Fibroblast of skin of left biceps (primary cell): ENCODE data around the gene MPND.
"Not testable (repeated sequence)": the region's sequence is repeated elsewhere in the genome, so short reads cannot be mapped to it uniquely, and the experiment has no call there.

ENCODE experiments used
- DNase-seq, 2 experiments: peaks; one replicate each; pipeline ENCODE4 v3.0.0-alpha.2; 2013; ENCODE audit warnings: low read depth in 2 of 2

Gene MPND

GRCh38 chr19:4319067-4319718 lies 24.2 kb upstream of the MPND start:
- DNase-seq = no peak

- DNase-seq = no peak
Measured at GRCh38 chr19:4320419-4320818, 22.9 kb upstream of the MPND start.

GRCh38 chr19:4322942-4323665 lies 20.3 kb upstream of the MPND start:
- no peak for DNase-seq

GRCh38 chr19:4323692-4324091 lies 19.7 kb upstream of the MPND start:
- no peak for DNase-seq

- no peak for DNase-seq
Measured at GRCh38 chr19:4324228-4324627, 19.1 kb upstream of the MPND start.

GRCh38 chr19:4326215-4326836 lies 17.0 kb upstream of the MPND start:
- DNase-seq = no peak

- DNase-seq = no peak
Measured at GRCh38 chr19:4326837-4327251, 16.5 kb upstream of the MPND start.

- peak; percentile 7 to 9 for DNase-seq
Measured at GRCh38 chr19:4327252-4327876, 16.0 kb upstream of the MPND start.

- DNase-seq = no peak
Measured at GRCh38 chr19:4327877-4328242, 15.5 kb upstream of the MPND start.

GRCh38 chr19:4328243-4328990 lies 14.9 kb upstream of the MPND start:
- peak; percentile 90 to 91 for DNase-seq

GRCh38 chr19:4328991-4329681 lies 14.2 kb upstream of the MPND start:
- DNase-seq = not testable (repeated sequence)

GRCh38 chr19:4329858-4330257 lies 13.5 kb upstream of the MPND start:
- DNase-seq = no peak

GRCh38 chr19:4334929-4335570 lies 8.3 kb upstream of the MPND start:
- DNase-seq = no peak

- DNase-seq = no peak
Measured at GRCh38 chr19:4337906-4338440, 5.4 kb upstream of the MPND start.

- no peak for DNase-seq
Measured at GRCh38 chr19:4338441-4339355, 4.7 kb upstream of the MPND start, which contains the start of gene STAP2. STAP2 (minus strand) TSS chr19:4338827; CDS start chr19:4338753, 74 bp downstream.

GRCh38 chr19:4342314-4342614 lies 1.1 kb upstream of the MPND start:
- no peak for DNase-seq

- DNase-seq = peak; percentile 100
Measured at GRCh38 chr19:4342615-4343369, 570 bp upstream of the MPND start.

- DNase-seq = no peak
Measured at GRCh38 chr19:4345342-4346019, 2.1 kb downstream of the MPND start.
